ENCODE measurements around the gene XCL1.
"Not testable (repeated sequence)": the region's sequence is repeated elsewhere in the genome, so short reads cannot be mapped to it uniquely, and the experiment has no call there.

The XCL1 gene, protein sequence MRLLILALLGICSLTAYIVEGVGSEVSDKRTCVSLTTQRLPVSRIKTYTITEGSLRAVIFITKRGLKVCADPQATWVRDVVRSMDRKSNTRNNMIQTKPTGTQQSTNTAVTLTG

DNA sequence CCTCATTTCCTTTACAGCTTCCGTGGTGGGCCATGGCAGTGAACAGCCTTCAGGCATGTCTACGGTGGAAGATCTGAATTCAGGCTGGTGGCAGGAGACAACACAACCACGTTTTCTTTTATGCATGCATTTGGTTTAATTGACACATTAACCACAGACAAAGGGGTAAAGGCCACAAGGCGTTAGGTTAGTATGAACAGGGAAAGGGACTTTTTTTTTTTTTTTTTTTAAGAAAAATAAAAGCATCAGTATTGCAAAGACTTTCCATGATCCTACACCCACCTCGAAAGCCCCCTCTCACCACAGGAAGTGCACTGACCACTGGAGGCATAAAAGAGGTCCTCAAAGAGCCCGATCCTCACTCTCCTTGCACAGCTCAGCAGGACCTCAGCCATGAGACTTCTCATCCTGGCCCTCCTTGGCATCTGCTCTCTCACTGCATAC is at the start of gene XCL1:
XCL1 (plus strand) TSS at position 361 of the 444 bp plus-strand sequence; CDS start at position 394, 33 bp downstream.
- not testable (repeated sequence) for DNase-seq

DNA sequence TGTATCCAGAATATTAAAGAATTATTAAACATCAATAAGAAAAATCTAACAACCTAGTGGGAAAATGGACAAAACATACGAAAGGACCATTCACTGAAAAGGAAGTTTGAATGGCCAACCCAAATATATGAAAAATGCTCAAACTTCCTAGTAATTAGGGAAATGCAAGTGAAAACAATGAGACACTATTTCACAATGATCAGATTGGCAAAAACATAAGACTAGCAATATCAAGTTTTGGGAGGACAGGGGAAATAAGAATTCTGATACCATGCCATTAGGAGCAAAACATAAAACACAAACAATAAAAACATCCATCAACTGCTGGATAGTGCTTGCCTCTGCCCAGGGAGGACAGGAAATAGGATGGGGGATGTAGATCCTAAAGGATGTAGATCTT is 46.9 kb upstream of the XCL1 start:
- no peak for DNase-seq

DNA sequence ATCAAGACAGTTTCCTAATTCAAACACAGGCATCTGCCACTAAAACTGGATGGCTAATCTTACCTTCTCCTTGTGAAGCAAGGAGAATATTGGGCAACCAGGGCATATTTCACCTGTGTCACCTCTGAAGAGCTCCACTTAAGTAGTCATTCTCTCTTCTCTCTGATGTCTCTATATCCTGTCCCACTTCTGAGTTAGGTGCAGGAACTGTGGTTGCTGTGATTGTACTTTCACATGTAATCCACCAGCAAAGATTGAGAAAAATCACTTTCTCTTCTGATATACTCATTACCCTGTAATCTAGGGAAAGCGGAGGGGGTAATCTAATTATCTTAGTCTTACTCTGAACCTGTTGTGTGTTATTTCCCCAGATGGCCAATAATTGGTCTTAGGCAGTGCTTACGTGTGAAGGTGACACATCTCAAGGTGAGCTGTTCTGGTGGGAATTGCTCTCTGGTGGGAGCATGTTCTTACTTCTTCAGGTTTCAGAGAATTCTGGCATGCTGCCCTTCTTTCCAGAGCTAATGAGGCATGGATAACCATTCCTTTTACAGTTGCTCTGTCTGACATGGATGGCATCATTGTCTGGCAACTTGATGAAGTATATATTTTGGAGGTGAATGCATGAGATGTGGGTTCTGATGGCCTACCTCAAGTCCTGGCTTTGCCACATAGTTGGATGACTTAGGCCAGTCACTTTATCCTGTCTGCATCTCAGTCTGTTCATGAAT is 44.6 kb upstream of the XCL1 start:
- no peak for DNase-seq

DNA sequence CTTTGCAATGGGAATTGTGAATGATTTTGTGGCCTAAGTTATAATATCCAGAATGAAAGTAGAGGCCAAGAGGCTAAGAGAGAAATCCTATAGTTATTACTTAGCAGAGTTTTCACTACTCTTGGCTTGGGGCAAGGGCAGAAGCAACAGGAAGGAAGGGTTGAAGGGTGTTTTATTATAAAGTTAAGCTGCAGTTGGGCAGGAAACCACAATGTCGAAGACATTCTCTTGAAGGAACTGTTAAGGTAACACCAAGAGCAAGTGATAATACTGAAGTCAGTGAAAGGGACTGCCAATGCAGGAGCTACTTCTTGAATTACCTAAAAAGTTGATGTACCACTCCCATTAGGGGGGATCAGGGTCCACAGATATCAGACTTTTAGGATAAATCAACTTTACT is 40.9 kb upstream of the XCL1 start:
- peak; percentile 19 for DNase-seq

DNA sequence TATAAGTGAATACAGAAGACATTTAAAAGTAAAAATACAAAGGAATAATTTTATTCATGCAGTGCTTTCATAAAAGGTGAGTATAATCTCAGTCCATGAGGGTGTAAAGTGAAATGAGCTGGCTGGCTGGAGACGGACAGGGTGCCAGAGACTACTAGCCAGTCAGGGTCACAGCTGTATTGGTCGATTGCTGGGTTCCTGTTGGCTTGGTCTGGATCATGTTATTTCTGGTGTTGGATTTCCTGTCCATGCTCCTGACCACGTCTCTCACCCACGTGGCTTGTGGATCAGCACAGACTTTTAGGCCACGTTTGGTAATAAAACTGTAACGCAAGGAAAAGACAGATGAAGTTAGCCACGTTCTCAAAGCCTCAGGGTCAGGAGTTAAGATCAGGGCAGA is 35.6 kb upstream of the XCL1 start:
- not testable (repeated sequence) for DNase-seq

DNA sequence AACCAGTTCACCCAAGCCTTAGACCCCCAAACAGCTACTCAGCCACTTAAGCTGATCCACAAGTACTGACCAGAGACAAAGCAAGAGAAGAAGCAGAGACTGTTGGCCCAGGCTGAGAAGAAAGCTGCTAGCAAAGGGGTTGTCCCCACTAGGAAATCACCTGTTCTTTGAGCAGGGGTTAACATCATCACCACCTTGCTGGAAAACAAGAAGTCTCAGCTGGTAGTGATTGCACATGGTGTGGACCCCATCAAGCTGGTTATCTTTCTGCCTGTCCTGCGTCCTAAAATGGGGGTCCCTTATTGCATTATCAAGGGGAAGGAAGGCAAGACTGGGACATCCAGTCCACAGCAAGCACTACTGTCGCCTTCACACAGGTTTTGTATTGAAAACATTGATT is 33.4 kb upstream of the XCL1 start:
- not testable (repeated sequence) for DNase-seq

DNA sequence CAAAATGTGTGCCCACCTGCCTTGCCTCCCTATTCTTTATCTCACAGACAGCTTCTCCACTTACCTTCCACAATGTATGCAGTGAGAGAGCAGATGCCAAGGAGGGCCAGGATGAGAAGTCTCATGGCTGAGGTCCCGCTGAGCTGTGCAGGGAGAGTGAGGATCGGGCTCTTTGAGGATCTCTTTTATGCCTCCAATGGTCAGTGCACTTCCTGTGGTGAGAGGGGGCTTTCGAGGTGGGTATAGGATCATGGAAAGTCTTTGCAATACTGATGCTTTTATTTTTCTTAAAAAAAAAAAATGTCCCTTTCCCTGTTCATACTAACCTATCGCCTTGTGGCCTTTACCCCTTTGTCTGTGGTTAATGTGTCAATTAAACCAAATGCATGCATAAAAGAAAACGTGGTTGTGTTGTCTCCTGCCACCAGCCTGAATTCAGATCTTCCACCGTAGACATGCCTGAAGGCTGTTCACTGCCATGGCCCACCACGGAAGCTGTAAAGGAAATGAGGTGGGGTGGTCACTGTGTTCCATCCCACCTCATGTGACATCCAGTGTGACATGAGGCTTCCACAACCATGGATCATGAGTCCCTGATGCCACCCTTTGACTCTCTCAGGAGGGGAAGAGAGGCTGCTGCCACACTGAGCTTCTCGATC is 32.4 kb upstream of the XCL1 start, which contains the start of gene XCL2:
XCL2 (minus strand) TSS at position 158 of the 659 bp plus-strand sequence; CDS start at position 125, 33 bp downstream.
- DNase-seq, result not testable (repeated sequence)

DNA sequence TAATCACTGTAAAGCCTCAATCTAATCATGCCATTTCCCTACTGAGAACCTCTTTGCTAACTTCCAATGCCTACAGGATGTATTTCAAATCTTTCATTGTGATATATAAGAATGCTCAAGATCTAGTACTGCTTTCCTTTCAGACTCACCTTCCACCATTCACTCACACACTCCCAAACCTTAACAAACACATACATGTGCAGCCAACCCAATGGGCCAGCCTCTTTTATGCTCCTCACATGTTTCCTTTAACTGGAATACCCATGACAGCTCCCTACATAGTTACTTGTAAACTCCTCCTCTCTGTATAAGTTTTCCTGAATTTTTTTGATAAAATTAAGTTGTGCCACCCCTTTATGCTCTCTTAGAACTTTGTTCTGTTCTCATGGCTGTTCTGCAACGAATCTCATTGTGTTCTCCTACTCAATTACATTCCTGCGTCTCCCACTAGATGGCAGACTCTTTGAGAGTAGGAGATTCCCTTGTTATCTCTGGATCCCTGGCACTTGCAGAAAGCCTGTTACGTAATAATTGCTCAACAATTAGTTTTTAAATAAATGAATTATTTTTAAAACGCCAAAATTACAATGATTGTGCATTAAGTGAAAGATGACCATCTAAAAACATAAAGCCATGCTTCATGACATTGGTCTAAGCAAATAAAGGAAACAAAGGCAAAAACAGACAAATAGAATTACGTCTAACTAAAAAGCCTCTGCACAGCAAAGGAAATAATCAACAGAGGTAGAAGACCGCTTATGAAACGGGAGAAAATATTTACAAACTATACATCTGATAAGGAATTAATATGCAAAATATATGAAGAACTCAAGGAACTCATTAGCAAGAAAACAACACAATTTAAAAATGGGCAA is 30.5 kb upstream of the XCL1 start:
- not testable (repeated sequence) for DNase-seq

DNA sequence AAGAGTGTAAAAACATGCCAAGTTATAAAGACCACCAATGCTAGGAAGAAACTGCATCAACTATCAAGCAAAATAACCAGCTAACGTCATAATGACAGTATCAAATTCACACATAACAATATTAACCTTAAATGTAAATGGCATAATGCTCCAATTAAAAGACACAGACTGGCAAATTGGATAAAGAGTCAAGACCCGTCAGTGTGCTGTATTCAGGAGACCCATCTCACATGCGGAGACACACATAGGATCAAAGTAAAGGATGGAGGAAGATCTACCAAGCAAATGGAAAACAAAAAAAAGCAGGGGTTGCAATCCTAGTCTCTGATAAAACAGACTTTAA is 29.9 kb upstream of the XCL1 start:
- DNase-seq, result not testable (repeated sequence)

DNA sequence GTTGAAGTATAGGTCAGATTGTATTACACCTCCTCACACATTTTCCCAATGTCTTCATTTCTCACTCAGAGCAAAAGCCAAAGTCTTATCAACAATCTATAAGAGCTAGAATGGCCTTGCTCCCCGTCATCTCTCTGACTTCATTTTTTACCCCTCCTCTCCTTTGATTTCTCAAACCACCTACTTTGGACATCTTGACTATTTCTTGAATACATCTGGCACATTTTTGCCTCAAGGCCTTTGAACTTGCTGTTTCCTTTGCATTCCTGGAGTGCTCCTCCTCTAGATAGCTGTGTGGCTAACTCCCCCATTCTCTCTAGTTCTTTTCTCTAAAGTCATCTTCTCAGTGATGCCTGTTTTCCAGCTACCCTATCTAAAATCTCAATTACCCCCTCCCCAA is 25.4 kb upstream of the XCL1 start:
- DNase-seq, result no peak

DNA sequence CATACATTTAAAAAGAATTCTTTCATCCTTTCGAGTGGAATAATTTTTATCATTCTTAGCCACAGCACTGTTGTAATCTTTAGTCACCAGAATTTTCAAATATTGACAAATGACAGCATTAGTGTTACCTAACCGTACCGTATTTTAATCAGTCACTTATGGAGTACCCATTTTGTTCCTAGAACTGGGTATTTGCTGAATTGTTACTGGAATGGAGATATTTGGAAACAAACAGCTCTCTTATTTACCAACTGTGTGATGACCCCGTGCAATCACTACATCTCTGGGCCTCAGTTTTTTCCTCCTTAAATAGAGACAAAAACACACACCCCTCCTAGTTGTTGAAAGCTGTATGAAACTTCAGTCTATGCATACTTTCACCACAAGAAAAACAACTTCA is 24.7 kb upstream of the XCL1 start:
- no peak for DNase-seq

DNA sequence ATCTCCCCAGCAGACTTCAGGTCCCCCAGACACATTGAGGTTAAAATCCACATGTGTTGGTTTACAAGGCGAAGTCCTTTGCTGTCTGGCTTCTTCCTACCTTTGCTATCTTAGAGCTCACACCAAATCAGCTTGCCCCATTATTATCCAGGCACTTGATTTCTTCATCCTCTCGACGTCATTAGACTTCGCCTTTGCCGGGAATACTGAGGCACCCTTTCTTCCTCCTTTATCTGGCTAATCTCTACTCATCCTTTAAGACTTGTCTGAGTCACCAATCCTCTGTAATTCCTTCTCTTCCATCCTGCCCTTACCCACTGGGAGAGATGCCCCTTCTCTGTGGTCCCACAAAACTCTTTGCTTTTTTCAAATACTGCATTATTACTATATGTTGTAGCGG is 23.4 kb upstream of the XCL1 start:
- DNase-seq, result no peak

DNA sequence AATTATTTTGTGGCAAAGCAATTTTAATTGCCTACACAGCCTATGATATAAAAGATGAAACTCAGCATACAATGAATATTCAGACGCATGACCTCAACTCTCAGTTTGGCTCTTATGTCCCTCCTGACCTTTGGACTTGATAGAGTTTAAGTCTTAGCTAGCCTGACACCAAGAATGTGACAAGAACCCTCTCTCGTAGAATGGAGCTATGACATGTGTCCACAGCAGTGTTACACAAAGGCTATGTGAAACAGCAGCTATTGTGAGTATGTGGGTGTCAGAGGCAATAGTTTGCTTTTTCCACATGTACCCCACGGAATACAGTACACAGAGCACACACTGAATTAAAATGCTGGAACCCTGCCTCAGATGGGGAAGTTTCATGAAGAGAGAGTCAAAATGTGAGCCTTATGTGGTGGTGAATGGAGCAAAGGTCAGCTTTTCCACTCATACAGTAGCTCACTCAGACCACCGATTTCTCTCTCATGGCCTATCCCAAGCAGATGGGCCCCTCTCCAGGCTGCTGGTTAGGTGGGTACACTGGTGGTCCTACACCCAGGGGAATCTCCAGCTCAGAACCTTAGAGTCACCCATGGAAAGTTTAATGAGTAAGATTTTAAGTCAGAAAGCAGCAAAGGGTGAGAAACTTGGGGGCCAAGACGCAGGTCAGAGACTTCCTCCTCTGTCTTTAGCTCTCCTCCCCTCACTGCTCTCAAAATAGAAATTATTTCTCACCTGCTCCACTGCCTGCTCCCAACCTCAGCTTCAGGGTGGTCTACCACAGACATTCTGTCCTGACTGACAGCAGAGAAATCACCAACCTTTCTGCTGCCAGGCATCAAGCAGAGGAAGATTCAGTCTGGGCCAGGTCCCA is 22.5 kb upstream of the XCL1 start:
- no peak for DNase-seq

DNA sequence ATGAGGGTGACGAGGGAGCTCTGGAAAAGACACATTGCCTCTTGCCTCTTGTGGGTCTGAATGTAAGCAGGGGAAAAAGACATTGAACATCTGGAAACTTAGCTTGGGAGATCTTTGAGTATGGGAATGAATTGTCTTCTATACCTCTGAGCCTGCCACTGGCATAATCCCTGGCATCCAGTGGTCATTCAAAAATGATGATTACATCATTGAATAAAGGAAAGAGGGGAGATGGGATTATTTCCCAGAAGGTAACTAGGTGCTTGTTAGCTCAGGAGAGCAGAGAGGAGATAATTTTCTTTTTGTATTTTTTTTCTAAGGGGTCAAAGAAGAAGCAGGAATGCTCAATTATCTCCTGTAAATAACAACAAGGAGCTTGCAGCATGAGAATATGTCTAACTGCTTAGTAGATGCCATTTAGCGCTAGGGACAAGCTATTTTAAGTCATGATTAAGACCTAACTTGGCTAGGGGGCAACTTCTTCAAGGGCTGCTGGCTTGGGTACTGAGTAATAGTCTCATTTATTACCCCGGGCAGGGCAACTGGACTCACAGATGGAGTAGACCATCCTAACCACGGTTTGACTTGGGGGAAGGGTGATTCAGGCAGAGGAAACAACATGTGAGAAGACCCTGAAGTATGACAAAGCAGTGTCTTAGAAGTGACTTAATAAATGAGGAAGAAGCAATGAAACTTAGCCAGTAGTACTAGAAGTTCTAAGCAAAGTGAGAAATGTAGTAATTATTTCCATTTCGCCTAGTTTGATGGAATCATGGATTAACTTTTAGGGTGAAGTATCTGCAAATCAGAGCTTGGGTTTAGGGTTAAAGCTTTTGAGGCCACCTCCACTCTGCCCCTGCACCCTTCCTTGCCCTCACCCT is 21.6 kb upstream of the XCL1 start:
- no peak for DNase-seq

DNA sequence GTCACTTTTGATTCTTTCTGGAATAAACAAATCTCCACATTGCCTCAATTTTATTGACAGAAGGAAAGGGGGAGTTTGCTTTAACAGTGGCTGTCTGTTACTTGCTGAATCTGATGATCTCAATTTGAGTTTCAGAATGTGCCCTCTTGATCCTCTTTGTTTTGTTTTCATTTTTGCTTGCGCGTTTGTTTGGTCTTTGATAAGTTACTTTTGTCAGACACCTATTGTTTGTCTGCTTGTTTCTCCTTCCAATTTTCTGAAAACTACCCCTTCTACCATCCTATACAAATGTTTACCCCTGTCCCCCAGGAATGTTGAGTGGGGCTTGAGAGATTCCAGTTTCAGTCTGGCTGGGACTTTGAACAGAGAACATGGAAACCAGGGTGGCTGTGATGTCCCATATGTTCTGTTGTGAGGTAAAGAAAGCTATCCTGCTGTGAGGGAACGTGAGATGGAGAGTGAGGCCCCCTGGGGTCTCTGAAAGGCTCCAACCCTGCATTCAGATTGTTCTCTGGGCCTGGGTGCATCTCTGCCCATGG is 20.8 kb upstream of the XCL1 start:
- no peak for DNase-seq

DNA sequence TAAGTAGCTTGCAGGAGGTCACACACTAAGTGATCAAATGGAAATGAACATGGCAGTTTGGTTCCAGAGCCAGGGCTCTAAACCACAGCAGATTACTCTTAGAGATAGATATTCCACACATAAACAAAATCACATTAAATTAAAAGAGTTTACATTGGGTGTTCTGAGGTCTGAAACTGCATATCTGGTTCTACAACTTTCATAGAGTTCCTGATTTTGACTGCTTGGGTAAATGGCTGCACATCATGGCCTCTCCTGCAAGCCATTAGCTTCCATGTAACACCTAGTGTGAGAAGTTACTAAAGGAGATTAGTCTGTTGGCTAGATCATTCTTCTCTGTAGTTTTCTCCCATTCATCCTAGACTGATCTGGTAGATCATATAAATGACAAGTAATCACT is 19.8 kb upstream of the XCL1 start:
- DNase-seq, result no peak

DNA sequence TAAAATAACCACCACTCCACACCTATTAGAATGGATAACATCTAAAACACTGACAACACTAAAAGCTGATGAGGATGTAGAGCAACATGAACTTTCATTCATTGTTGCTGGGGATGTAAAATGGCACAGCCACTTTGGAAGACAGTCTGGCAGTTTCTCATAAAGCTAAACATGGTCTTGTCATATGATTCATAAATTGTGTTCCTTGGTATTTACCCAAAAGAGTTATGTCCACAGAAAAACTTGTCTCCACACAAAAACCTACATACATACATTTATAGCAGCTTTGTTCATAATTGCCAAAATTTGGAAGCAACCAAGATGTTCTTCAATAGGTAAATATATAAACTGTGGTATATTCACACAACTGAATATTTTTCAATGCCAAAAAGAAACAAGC is 16.0 kb upstream of the XCL1 start:
- no peak for DNase-seq

DNA sequence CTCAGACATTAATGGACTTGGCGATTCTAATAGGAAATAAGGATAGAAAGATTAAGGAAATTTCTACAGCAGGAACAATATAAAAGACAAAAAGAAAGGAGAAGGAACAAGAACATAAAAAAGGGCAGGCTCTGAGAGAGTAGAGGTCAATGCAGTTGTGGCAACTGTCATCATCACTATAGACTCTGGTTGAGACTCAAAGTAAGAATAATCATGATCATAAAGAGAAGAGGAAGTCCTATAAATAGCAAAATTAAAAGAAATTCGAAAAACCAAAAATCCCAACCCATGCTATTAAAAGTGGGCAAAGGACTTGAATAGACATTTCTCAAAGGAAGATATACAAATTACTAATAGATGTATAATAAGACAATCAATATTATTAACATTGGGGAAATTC is 14.4 kb upstream of the XCL1 start:
- no peak for DNase-seq

DNA sequence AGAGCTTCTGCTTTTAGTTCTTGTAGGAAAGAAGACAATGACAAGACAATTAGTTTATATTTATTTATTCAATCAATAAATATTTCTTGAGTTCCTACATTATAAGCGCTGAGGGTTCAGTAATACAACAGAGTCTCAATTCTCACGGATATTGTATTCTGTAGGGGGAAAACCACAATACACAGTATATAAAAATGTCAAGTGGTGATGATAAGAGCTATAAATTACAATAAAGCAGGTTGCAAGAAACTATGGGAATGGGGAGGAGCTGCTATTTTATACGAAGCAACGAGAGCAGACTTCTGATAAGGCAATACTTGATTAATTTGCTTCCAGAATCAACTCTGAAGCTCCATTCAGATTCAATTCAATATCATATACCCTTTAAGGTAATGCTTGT is 10.6 kb upstream of the XCL1 start:
- DNase-seq, result no peak

DNA sequence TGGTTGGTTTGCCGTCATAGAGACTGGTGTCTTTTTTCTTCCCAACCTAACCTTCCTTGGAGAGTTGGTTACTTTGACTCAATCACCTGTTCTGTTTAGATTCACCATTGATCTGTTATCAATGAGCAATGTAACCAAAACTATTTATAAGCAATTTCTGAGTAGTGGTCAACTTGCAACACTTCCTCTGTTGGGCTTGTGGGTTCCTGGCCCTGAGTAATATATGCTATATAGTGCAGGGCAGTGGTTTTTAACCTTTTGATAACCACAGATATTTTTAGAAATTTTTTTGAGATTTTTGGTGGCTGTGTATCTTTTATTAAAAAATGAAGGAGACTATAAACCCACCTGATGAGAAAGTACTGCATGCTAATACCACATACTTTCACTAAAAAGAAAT is 9.4 kb upstream of the XCL1 start:
- DNase-seq, result no peak

DNA sequence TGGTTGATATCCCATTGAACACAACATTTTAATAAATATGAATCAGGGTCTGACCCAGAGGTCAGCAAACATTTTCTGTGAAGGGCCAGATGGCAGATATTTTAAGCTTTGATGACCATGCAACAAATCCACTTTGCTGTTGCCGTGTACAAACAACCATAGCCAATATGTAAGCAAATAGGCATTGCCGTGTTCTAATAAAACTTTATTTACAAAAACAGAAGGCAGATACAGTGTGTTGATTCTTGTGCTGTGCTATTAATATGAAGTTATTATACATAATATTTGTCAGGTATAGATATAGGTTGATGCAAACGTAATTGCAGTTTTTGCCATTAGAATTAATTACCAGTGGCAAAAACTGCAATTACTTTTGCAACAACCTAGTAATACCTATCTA is 8.8 kb upstream of the XCL1 start:
- no peak for DNase-seq
